Gastrocnemius medialis (tissue), 4 donors: Measurements from ENCODE around the gene ZPR1. TPM values are rescaled to one million over a fixed set of nuclear protein-coding genes. Genes with fewer than 3 reads are reported as not detected.

Experiments
- ATAC-seq, 2 donors: fragments of 150-250 bp; one replicate each; pipeline ENCODE4 v1.9.1; 2016
- DNase-seq, 2 donors: peaks; one replicate each; pipeline ENCODE4 v3.0.0-alpha.2; 2019
- H3K27ac ChIP-seq, 4 donors: fragments of 200-600 bp; sonication (generic); 1 replicate in 1 of 4; 2 replicates in 3 of 4; pipeline ENCODE4 v1.5.1; 2016 to 2018; ENCODE audit warnings: mild to moderate bottlenecking in 2 of 4, moderate library complexity in 1 of 4
- H3K27me3 ChIP-seq, 3 donors: fragments of 200-600 bp; sonication (generic) in 2 of 3; 1 replicate in 1 of 3; 2 replicates in 2 of 3; pipeline versions ENCODE4 v1.5.1 to v1.6.0; 2016 to 2019; ENCODE audit warnings: mild to moderate bottlenecking in 1 of 3, moderate library complexity in 1 of 3
- H3K36me3 ChIP-seq, 2 donors: fragments of 200-600 bp; sonication (generic) in 1 of 2; one replicate each; pipeline ENCODE4 v1.5.1; 2017 to 2018
- H3K4me1 ChIP-seq, 2 donors: fragments of 200-600 bp; sonication (generic) in 1 of 2; one replicate each; pipeline ENCODE4 v1.5.1; 2016 to 2017; ENCODE audit warnings: mild to moderate bottlenecking in 2 of 2
- H3K4me3 ChIP-seq, 4 donors: fragments of 200-600 bp; sonication (generic) in 3 of 4; 1 replicate in 1 of 4; 2 replicates in 3 of 4; pipeline ENCODE4 v1.5.1; 2016 to 2019; ENCODE audit warnings: mild to moderate bottlenecking in 2 of 4
- H3K9me3 ChIP-seq, 3 donors: fragments of 200-600 bp; sonication (generic) in 2 of 3; 1 replicate in 1 of 3; 2 replicates in 2 of 3; pipeline ENCODE4 v1.5.1; 2016 to 2019
- POLR2A ChIP-seq, 2 donors: fragments of 450-650 bp; IDR thresholded peaks; one replicate each; pipeline ENCODE4 v1.6.1; 2017; ENCODE audit warnings: antibody characterized with exemption in 2 of 2, mild to moderate bottlenecking in 2 of 2, moderate library complexity in 2 of 2
- in situ Hi-C, 4 donors: fragments of 200-750 bp; cut with MboI; loops; one replicate each; pipeline versions ENCODE4 v1.15.0 to v1.8.0; 2017; ENCODE audit warnings: low sequenced_read_pairs in 4 of 4
- intact Hi-C: fragments of 100-400 bp; cut with DNase I; formaldehyde crosslinking; loops from one replicate; pipeline ENCODE4 v1.15.1; 2023; ENCODE audit warnings: low total_unique reads
- total RNA-seq, 4 donors: library from RNA; depleted of rRNA; stranded (reverse); fragments of >200 nt; gene quantifications; one replicate each; pipeline versions ENCODE4 v1.1.0 to v1.2.3, GENCODE V29; 2016
- TF ChIP-seq, protein P1 (sequence below), 5 experiments: fragments of 450-650 bp in 3 of 5; fragments of 200-600 bp in 2 of 5; sonication (generic) in 2 of 5; IDR thresholded peaks in 4 of 5; conservative IDR thresholded peaks in 1 of 5; 1 replicate in 4 of 5; 2 replicates in 1 of 5; pipeline ENCODE4 v1.5.1; 2016 to 2019; ENCODE audit warnings: antibody characterized with exemption in 5 of 5, mild to moderate bottlenecking in 3 of 5, moderate library complexity in 3 of 5

ZPR1 gene
- total RNA-seq, 4 donors from 2014 or later: 43.3 to 82.5 (median 56.9) TPM

DNA sequence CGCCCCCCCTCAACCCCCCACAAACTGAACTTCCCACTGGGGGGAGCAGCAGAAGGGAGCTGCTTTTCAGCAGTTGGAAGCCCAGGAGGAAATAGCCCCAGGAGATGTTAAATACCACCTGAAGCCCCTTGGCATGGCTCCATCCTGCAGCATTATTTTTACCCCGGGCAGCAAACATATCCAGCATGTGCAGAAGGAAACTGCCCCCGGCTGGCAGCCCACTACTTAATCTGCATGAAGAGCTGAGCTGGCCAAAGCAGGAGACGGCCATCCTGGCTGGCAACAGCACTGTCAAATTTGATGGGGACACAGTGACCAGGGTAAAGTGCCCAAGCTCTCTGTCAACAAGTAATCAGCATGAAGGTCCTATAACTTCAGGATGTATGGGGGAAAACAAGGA is 47.1 kb downstream of the ZPR1 start:
- Histone ChIP-seq H3K4me3 (no peak overlapping the region), H3K4me1 (no peaks in the 10 kb centered on the region), H3K36me3 (peaks cover 0 to 5% of the 10 kb centered on the region in 2 donors), H3K9me3 (no peaks in the 10 kb centered on the region), H3K27ac (no peak overlapping the region), H3K27me3 (no peaks in the 10 kb centered on the region)
- TF ChIP-seq, protein P1, sequence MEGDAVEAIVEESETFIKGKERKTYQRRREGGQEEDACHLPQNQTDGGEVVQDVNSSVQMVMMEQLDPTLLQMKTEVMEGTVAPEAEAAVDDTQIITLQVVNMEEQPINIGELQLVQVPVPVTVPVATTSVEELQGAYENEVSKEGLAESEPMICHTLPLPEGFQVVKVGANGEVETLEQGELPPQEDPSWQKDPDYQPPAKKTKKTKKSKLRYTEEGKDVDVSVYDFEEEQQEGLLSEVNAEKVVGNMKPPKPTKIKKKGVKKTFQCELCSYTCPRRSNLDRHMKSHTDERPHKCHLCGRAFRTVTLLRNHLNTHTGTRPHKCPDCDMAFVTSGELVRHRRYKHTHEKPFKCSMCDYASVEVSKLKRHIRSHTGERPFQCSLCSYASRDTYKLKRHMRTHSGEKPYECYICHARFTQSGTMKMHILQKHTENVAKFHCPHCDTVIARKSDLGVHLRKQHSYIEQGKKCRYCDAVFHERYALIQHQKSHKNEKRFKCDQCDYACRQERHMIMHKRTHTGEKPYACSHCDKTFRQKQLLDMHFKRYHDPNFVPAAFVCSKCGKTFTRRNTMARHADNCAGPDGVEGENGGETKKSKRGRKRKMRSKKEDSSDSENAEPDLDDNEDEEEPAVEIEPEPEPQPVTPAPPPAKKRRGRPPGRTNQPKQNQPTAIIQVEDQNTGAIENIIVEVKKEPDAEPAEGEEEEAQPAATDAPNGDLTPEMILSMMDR (IDR thresholded peaks at IDR 0.05 in 4 of 5, conservative IDR thresholded peaks at IDR 0.05 in 1 of 5): no peak
- TF ChIP-seq POLR2A (IDR thresholded peaks at IDR 0.05): no peak
- ATAC-seq: no peak
- intact Hi-C loops (no loop called here), in situ Hi-C loops (no loop called here)
- DNase-seq: no peak

DNA sequence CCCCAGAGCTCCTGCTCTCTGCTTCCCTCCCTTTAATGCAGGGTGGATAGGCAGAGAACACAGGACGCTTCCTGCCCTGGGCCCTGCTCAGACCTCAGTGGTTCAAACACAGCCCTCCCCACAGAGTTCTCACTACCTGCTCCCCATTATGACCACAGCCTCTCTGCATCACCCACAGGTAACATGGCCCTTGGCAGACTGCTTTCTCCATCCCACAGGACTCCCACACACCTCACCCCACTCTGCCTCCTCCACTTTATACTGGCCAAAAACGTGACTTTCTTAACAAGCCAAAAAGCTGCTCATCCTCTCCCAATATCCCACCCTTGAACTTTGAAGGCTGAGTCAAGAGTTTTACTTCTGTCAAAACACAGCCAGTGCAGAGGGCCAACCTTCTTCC is 48.8 kb downstream of the ZPR1 start:
- no peak for ATAC-seq
- intact Hi-C loops (no loop called here), in situ Hi-C loops (no loop called here)
- H3K9me3 ChIP-seq: no peaks in the 10 kb centered on the region
- H3K4me1 ChIP-seq: no peaks in the 10 kb centered on the region
- no peak for DNase-seq
- H3K4me3 ChIP-seq: no peak overlapping the region
- H3K36me3 ChIP-seq: no peaks in the 10 kb centered on the region
- no peak overlapping the region for H3K27ac ChIP-seq
- TF ChIP-seq, protein P1 (IDR thresholded peaks at IDR 0.05 in 4 of 5, conservative IDR thresholded peaks at IDR 0.05 in 1 of 5): no peak
- no peak for TF ChIP-seq POLR2A (IDR thresholded peaks at IDR 0.05)
- no peaks in the 10 kb centered on the region for H3K27me3 ChIP-seq

DNA sequence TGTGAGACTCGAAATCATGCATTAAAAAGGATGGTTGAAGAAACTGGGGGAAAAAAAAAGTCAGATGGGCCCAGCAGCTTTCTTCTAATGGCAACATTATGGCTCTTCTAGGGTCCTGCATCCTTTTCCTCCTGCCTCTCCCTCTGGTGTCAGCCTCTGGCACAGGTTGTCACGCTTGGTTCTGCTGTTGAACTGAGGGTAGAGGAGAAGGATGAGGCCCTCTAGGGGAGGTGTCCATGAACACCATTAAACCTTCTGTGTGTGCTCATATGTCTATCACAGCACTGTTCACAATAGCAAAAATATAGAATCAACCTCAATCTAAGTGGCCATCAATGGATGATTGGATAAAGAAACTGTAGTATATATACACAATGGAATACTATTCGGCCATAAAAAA is 51.1 kb downstream of the ZPR1 start:
- no peaks in the 10 kb centered on the region for H3K36me3 ChIP-seq
- intact Hi-C loops: no loop called here
- TF ChIP-seq, protein P1 (IDR thresholded peaks at IDR 0.05 in 4 of 5, conservative IDR thresholded peaks at IDR 0.05 in 1 of 5): no peak
- no peak for TF ChIP-seq POLR2A (IDR thresholded peaks at IDR 0.05)

DNA sequence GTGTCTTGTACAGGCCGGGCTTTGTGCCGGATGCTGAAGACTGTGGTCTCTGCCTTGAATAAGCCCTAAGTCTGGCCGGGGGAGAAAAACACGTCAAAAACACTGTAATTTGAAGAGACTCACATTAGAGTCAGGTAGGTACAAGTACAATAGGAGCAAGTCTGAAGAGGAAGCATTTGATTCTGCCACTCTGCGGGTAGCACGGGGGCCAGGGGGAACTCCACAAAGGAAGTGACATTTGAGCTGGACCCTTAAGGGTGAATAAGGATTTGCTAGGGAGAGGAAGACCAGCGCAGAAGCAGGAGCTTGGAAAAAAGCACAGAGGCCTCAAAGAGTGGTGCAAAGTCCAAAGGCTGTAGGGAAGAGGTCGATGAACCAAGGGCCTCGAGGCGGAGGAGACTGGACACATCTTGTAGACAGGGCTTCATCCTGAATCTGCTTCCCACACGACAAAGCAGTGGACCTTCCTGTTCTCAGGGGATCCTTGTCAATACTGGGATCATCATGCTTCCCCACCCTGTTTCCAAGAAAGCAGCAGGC is 53.8 kb downstream of the ZPR1 start:
- in situ Hi-C loops: no loop called here
- no peak for ATAC-seq
- Histone ChIP-seq H3K4me1 (peaks cover 7 to 14% of the 10 kb centered on the region in 2 donors), H3K27me3 (no peaks in the 10 kb centered on the region), H3K27ac (no peak overlapping the region), H3K4me3 (no peak overlapping the region), H3K36me3 (no peaks in the 10 kb centered on the region), H3K9me3 (no peaks in the 10 kb centered on the region)
- DNase-seq: no peak
- TF ChIP-seq POLR2A (IDR thresholded peaks at IDR 0.05): no peak
- TF ChIP-seq, protein P1 (IDR thresholded peaks at IDR 0.05 in 4 of 5, conservative IDR thresholded peaks at IDR 0.05 in 1 of 5): no peak
- intact Hi-C loops: no loop called here

More for the DNA sequence above, 51.1 kb downstream of the ZPR1 start:
- Histone ChIP-seq H3K9me3 (no peaks in the 10 kb centered on the region), H3K27ac (no peak overlapping the region), H3K27me3 (no peaks in the 10 kb centered on the region), H3K4me1 (no peaks in the 10 kb centered on the region), H3K4me3 (no peak overlapping the region)
- no peak for DNase-seq
- no peak for ATAC-seq
- in situ Hi-C loops: no loop called here
